ENCODE measurements around the gene NUP88.

Gene NUP88

GRCh38 chr17:5430413-5430999 is 11.0 kb upstream of the NUP88 start:
- no peak for DNase-seq (ENCODE audit: extremely low read depth, low read depth)
- TF ChIP-seq CTCF (IDR thresholded peaks at IDR 0.05; ENCODE audit: low read depth, low read length), result no peak

- peak; percentile 30 for DNase-seq (ENCODE audit: extremely low read depth, low read depth)
- TF ChIP-seq CTCF (IDR thresholded peaks at IDR 0.05; ENCODE audit: low read depth, low read length), result no peak
These were observed 9.9 kb upstream of the NUP88 start for GRCh38 chr17:5429191-5429887.

GRCh38 chr17:5425826-5426225 is 6.4 kb upstream of the NUP88 start:
- no peak for DNase-seq (ENCODE audit: extremely low read depth, low read depth)
- no peak for TF ChIP-seq CTCF (IDR thresholded peaks at IDR 0.05; ENCODE audit: low read depth, low read length)

- DNase-seq (ENCODE audit: extremely low read depth, low read depth), result no peak
- no peak for TF ChIP-seq CTCF (IDR thresholded peaks at IDR 0.05; ENCODE audit: low read depth, low read length)
These were observed 5.4 kb upstream of the NUP88 start for GRCh38 chr17:5424909-5425308.

- no peak for TF ChIP-seq CTCF (IDR thresholded peaks at IDR 0.05; ENCODE audit: low read depth, low read length)
- DNase-seq (ENCODE audit: extremely low read depth, low read depth), result no peak
These were observed 3.0 kb upstream of the NUP88 start for GRCh38 chr17:5422505-5422904.

GRCh38 chr17:5419959-5420653 is 644 bp upstream of the NUP88 start, which contains the start of gene RPAIN:
RPAIN (plus strand) TSS chr17:5420182; CDS start chr17:5420211, 29 bp downstream.
- no peak for TF ChIP-seq CTCF (IDR thresholded peaks at IDR 0.05; ENCODE audit: low read depth, low read length)

GRCh38 chr17:5418858-5419355 is 555 bp downstream of the NUP88 start:
- TF ChIP-seq CTCF (IDR thresholded peaks at IDR 0.05; ENCODE audit: low read depth, low read length), result no peak
- DNase-seq (ENCODE audit: extremely low read depth, low read depth), result no peak

More at GRCh38 chr17:5419959-5420653, 644 bp upstream of the NUP88 start, which contains the start of gene RPAIN:
- DNase-seq (ENCODE audit: extremely low read depth, low read depth), result peak; percentile 44
